DND-41 (cell line): ENCODE measurements around the gene CKLF.

Experiments
- CTCF ChIP-seq: IDR thresholded peaks from 2 replicates; pipeline ENCODE4 v1.5.1; 2012; ENCODE audit warnings: borderline replicate concordance, low read length, moderate library complexity, mild to moderate bottlenecking; ENCODE audit not compliant: poor library complexity, severe bottlenecking; ENCODE audit errors: extremely low read depth
- EZH2 ChIP-seq: IDR thresholded peaks from 3 replicates; pipeline ENCODE4 v1.6.1; 2012; ENCODE audit warnings: borderline replicate concordance, low read depth, mild to moderate bottlenecking, moderate library complexity, low read length, inconsistent platforms; ENCODE audit not compliant: severe bottlenecking

- no peak for TF ChIP-seq CTCF
- no peak for TF ChIP-seq EZH2
Measured at GRCh38 chr16:66539623-66540469, 12.5 kb upstream of the CKLF start.
